Skin of body (tissue), 1 donor: ENCODE results near the gene KRT25. TPM values are rescaled to one million over a fixed set of nuclear protein-coding genes. Genes with fewer than 3 reads are reported as not detected.

ENCODE experiments used
- total RNA-seq: library from RNA; depleted of rRNA; stranded (reverse); fragments of >200 nt; gene quantifications from one replicate; pipeline ENCODE4 v1.2.3, GENCODE V29; 2014

KRT25 gene
- total RNA-seq, 1 donor from 2014 or later: 608 TPM

Other genes with a start within 250 kb of the KRT25 start
- 0.30 TPM for gene CCR7, start 189.9 kb downstream of the KRT25 start, total RNA-seq
- 93.7 TPM for gene SMARCE1, start 107.5 kb downstream of the KRT25 start, total RNA-seq
- gene KRT222, start 90.2 kb downstream of the KRT25 start, total RNA-seq: 0.49 TPM
- not detected for gene KRT24, start 51.6 kb downstream of the KRT25 start, total RNA-seq
- gene KRT26, start 16.9 kb upstream of the KRT25 start, total RNA-seq: 18.3 TPM
- gene KRT27, start 27.2 kb upstream of the KRT25 start, total RNA-seq: 428 TPM
- 152 TPM for gene KRT28, start 44.6 kb upstream of the KRT25 start, total RNA-seq
- gene KRT10, start 67.3 kb upstream of the KRT25 start, total RNA-seq: 976 TPM
- gene KRT12, start 111.9 kb upstream of the KRT25 start, total RNA-seq: 0.10 TPM
- gene KRT20, start 129.9 kb upstream of the KRT25 start, total RNA-seq: 0.39 TPM
- 107 TPM for gene KRT23, start 182.3 kb upstream of the KRT25 start, total RNA-seq
- gene KRT39, start 211.6 kb upstream of the KRT25 start, total RNA-seq: 6.4 TPM
- gene KRT40, start 229.0 kb upstream of the KRT25 start, total RNA-seq: 7.7 TPM
- 1.5 TPM for gene KRTAP3-3, start 238.8 kb upstream of the KRT25 start, total RNA-seq
- gene KRTAP3-2, start 244.6 kb upstream of the KRT25 start, total RNA-seq: 2.3 TPM